Neural cell (in vitro differentiated cells): ENCODE measurements around the gene GPC3. TPM values are rescaled to one million over a fixed set of nuclear protein-coding genes. Genes with fewer than 3 reads are reported as not detected.

Experiments
- H2AFZ ChIP-seq: fragments of 200-600, 300-800 bp; sonication (generic), shearing (Covaris generic); 2 replicates; pipeline ENCODE4 v1.6.0; 2014; ENCODE audit warnings: low read depth, mild to moderate bottlenecking, antibody characterized with exemption, low read length, moderate library complexity
- H3F3A ChIP-seq: fragments of 200-600 bp; shearing (Covaris generic); 2 replicates; pipeline ENCODE4 v1.6.1; 2016; ENCODE audit warnings: mild to moderate bottlenecking, moderate library complexity, mixed read lengths, antibody characterized with exemption, low read length; ENCODE audit not compliant: insufficient read depth, poor library complexity, severe bottlenecking
- H3K27ac ChIP-seq: fragments of 200-600, 300-800 bp; sonication (generic), shearing (Covaris generic); 2 replicates; pipeline ENCODE4 v1.5.1; 2014; ENCODE audit warnings: mild to moderate bottlenecking, low read length, moderate library complexity
- H3K27me3 ChIP-seq: fragments of 300-800, 200-600 bp; sonication (generic), shearing (Covaris generic); 2 replicates; pipeline ENCODE4 v1.6.0; 2014; ENCODE audit warnings: mild to moderate bottlenecking, low read depth, low read length, moderate library complexity; ENCODE audit not compliant: insufficient read depth
- H3K36me3 ChIP-seq: fragments of 300-800, 200-600 bp; sonication (generic), shearing (Covaris generic); 2 replicates; pipeline ENCODE4 v1.5.1; 2014; ENCODE audit warnings: mild to moderate bottlenecking, antibody characterized with exemption, low read length, moderate library complexity; ENCODE audit not compliant: insufficient read depth
- H3K4me2 ChIP-seq: fragments of 300-800, 200-600 bp; sonication (generic), shearing (Covaris generic); 2 replicates; pipeline ENCODE4 v1.6.0; 2014; ENCODE audit warnings: mild to moderate bottlenecking, low read length
- H3K4me3 ChIP-seq: fragments of 300-800, 200-600 bp; sonication (generic), shearing (Covaris generic); 2 replicates; pipeline ENCODE4 v1.5.1; 2014; ENCODE audit warnings: mild to moderate bottlenecking, low read length, moderate library complexity
- H3K79me2 ChIP-seq: fragments of 200-600 bp; shearing (Covaris generic); replicated peaks from 2 replicates; pipeline ENCODE4 v1.6.0; 2014; ENCODE audit warnings: mild to moderate bottlenecking, low read length, moderate library complexity; ENCODE audit not compliant: insufficient read depth
- H3K9ac ChIP-seq: fragments of 300-800, 200-600 bp; sonication (generic), shearing (Covaris generic); 2 replicates; pipeline ENCODE4 v1.6.1; 2016; ENCODE audit warnings: mild to moderate bottlenecking, low read length, mixed read lengths
- H3K9me2 ChIP-seq: fragments of 200-600 bp; shearing (Covaris generic); 2 replicates; pipeline ENCODE4 v1.6.1; 2016; ENCODE audit warnings: mild to moderate bottlenecking, low read length, mixed read lengths; ENCODE audit not compliant: insufficient read depth
- H3K9me3 ChIP-seq: fragments of 200-600, 300-800 bp; sonication (generic), shearing (Covaris generic); 2 replicates; pipeline ENCODE4 v1.6.1; 2016; ENCODE audit warnings: mild to moderate bottlenecking, mixed run types, low read length, moderate library complexity, mixed read lengths
- H4K20me1 ChIP-seq: fragments of 200-600 bp; shearing (Covaris generic); 2 replicates; pipeline ENCODE4 v1.6.1; 2016; ENCODE audit warnings: mild to moderate bottlenecking, mixed run types; ENCODE audit not compliant: insufficient read depth
- EP300 ChIP-seq: fragments of 450-650 bp; conservative IDR thresholded peaks from 2 replicates; pipeline ENCODE4 v1.6.1; 2014; ENCODE audit warnings: antibody characterized with exemption, mild to moderate bottlenecking, moderate library complexity; ENCODE audit not compliant: poor library complexity, severe bottlenecking
- EZH2 ChIP-seq: fragments of 200-600, 300-800 bp; shearing (Covaris generic), sonication (generic); IDR thresholded peaks from 2 replicates; pipeline ENCODE4 v1.6.1; 2014; ENCODE audit warnings: antibody characterized with exemption, low read length, borderline replicate concordance, mild to moderate bottlenecking; ENCODE audit not compliant: insufficient read depth, poor library complexity, severe bottlenecking
- MXI1 ChIP-seq: fragments of 450-650 bp; conservative IDR thresholded peaks from 2 replicates; pipeline ENCODE4 v1.6.1; 2014; ENCODE audit warnings: antibody characterized with exemption, mild to moderate bottlenecking; ENCODE audit not compliant: poor library complexity, severe bottlenecking
- POLR2AphosphoS5 ChIP-seq: IDR thresholded peaks from 2 replicates; pipeline ENCODE4 v1.6.1; 2012
- RAD21 ChIP-seq: fragments of 450-650 bp; conservative IDR thresholded peaks from 2 replicates; pipeline ENCODE4 v1.6.1; 2014; ENCODE audit warnings: antibody characterized with exemption, mild to moderate bottlenecking, moderate library complexity
- SMC3 ChIP-seq: fragments of 450-650 bp; conservative IDR thresholded peaks from 2 replicates; pipeline ENCODE4 v1.6.1; 2014; ENCODE audit warnings: antibody characterized with exemption, mild to moderate bottlenecking, moderate library complexity; ENCODE audit not compliant: poor library complexity
- TAF1 ChIP-seq: IDR thresholded peaks from 2 replicates; pipeline ENCODE4 v1.6.1; 2012; ENCODE audit warnings: low read depth
- polyA plus RNA-seq: library from polyadenylated mRNA; depleted of rRNA; stranded (reverse); fragments of >200 nt; gene quantifications from 2 replicates; pipeline ENCODE4 v1.2.3, GENCODE V29; 2014
- TF ChIP-seq, protein P1 (sequence below): fragments of 450-650 bp; IDR thresholded peaks from 2 replicates; pipeline ENCODE4 v1.5.1; 2014; ENCODE audit warnings: antibody characterized with exemption, mild to moderate bottlenecking, moderate library complexity; ENCODE audit not compliant: poor library complexity, severe bottlenecking
- TF ChIP-seq, protein P2 (sequence below): IDR thresholded peaks from 2 replicates; pipeline ENCODE4 v1.6.1; 2012; ENCODE audit warnings: borderline replicate concordance

GPC3 gene
- polyA plus RNA-seq, 1 donor from 2014 or later: 2.1 TPM

DNA sequence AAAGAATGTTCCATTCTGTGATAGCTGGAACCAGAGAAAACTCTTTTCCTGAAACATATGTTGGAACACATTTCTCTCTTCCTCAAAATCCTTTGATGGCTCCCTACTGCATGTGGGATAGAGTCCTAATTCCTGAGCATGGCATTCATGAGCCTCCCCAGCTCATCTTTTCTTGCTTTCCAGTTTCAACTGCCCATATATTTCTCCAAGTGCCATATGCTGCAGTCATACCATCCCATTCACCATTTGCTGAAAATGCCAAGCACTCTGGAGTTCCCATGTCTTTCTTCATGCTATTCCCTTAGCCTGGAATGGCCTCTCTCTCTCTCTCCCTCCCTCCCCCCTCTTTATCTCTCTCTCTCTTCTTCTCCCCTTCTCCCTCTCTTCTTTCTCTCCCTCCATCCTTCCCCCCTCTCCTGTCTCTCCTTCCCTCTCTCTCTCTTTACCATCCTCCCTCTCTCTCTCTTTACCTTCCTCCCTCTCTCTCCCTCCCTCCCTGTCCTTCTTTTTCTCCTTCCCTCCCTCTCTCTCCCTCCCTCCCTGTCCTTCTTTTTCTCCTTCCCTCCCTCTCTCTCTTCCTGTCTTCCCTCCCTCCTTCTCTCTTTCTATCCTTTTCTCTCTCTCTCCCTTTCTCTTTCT is 436.0 kb downstream of the GPC3 start:
- H3K27ac ChIP-seq: no peak overlapping the region
- no peaks in the 10 kb centered on the region for H3K9me3 ChIP-seq
- TF ChIP-seq, protein P1, sequence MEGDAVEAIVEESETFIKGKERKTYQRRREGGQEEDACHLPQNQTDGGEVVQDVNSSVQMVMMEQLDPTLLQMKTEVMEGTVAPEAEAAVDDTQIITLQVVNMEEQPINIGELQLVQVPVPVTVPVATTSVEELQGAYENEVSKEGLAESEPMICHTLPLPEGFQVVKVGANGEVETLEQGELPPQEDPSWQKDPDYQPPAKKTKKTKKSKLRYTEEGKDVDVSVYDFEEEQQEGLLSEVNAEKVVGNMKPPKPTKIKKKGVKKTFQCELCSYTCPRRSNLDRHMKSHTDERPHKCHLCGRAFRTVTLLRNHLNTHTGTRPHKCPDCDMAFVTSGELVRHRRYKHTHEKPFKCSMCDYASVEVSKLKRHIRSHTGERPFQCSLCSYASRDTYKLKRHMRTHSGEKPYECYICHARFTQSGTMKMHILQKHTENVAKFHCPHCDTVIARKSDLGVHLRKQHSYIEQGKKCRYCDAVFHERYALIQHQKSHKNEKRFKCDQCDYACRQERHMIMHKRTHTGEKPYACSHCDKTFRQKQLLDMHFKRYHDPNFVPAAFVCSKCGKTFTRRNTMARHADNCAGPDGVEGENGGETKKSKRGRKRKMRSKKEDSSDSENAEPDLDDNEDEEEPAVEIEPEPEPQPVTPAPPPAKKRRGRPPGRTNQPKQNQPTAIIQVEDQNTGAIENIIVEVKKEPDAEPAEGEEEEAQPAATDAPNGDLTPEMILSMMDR: no peak
- H3F3A ChIP-seq: no peaks in the 10 kb centered on the region
- no peak overlapping the region for H2AFZ ChIP-seq
- no peaks in the 10 kb centered on the region for H3K79me2 ChIP-seq
- H3K4me3 ChIP-seq: no peak overlapping the region
- H3K9me2 ChIP-seq: no peaks in the 10 kb centered on the region
- H3K27me3 ChIP-seq: no peaks in the 10 kb centered on the region
- H3K4me2 ChIP-seq: no peak overlapping the region
- H3K9ac ChIP-seq: no peak overlapping the region
- H3K36me3 ChIP-seq: no peaks in the 10 kb centered on the region
- H4K20me1 ChIP-seq: no peaks in the 10 kb centered on the region

DNA sequence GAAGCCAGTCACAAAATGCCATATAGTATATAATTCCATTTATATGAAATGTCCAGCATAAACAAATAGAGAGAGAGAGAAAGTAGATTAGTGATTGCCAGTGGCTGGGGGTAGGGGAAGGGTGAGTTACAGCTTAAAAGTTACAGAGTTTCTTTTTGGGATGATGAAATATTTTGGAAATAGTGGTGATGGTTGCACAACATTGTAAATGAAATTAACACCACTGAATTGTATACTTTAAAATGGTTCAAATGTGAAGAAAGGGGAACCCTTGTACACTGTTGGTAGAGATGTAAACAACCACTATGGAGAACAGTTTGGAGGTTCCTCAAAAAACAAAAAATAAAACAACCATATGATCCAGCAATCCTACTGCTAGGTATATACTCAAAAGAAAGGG is 439.0 kb downstream of the GPC3 start:
- no peak overlapping the region for H3K4me3 ChIP-seq
- no peaks in the 10 kb centered on the region for H3K27me3 ChIP-seq
- TF ChIP-seq MXI1 (no peak), TAF1 (no peak), SMC3 (no peak), EP300 (no peak), POLR2AphosphoS5 (no peak), RAD21 (no peak), EZH2 (no peak)
- TF ChIP-seq, protein P1: no peak
- TF ChIP-seq, protein P2, sequence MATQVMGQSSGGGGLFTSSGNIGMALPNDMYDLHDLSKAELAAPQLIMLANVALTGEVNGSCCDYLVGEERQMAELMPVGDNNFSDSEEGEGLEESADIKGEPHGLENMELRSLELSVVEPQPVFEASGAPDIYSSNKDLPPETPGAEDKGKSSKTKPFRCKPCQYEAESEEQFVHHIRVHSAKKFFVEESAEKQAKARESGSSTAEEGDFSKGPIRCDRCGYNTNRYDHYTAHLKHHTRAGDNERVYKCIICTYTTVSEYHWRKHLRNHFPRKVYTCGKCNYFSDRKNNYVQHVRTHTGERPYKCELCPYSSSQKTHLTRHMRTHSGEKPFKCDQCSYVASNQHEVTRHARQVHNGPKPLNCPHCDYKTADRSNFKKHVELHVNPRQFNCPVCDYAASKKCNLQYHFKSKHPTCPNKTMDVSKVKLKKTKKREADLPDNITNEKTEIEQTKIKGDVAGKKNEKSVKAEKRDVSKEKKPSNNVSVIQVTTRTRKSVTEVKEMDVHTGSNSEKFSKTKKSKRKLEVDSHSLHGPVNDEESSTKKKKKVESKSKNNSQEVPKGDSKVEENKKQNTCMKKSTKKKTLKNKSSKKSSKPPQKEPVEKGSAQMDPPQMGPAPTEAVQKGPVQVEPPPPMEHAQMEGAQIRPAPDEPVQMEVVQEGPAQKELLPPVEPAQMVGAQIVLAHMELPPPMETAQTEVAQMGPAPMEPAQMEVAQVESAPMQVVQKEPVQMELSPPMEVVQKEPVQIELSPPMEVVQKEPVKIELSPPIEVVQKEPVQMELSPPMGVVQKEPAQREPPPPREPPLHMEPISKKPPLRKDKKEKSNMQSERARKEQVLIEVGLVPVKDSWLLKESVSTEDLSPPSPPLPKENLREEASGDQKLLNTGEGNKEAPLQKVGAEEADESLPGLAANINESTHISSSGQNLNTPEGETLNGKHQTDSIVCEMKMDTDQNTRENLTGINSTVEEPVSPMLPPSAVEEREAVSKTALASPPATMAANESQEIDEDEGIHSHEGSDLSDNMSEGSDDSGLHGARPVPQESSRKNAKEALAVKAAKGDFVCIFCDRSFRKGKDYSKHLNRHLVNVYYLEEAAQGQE: no peak
- no peaks in the 10 kb centered on the region for H3K9me3 ChIP-seq
- no peak overlapping the region for H3K4me2 ChIP-seq
- no peaks in the 10 kb centered on the region for H3F3A ChIP-seq
- no peaks in the 10 kb centered on the region for H3K36me3 ChIP-seq
- no peak overlapping the region for H3K9ac ChIP-seq
- H3K79me2 ChIP-seq: no peaks in the 10 kb centered on the region
- H2AFZ ChIP-seq: no peak overlapping the region
- no peaks in the 10 kb centered on the region for H4K20me1 ChIP-seq
- no peaks in the 10 kb centered on the region for H3K9me2 ChIP-seq
- no peak overlapping the region for H3K27ac ChIP-seq
